ENCODE results near the gene KL.

DNA sequence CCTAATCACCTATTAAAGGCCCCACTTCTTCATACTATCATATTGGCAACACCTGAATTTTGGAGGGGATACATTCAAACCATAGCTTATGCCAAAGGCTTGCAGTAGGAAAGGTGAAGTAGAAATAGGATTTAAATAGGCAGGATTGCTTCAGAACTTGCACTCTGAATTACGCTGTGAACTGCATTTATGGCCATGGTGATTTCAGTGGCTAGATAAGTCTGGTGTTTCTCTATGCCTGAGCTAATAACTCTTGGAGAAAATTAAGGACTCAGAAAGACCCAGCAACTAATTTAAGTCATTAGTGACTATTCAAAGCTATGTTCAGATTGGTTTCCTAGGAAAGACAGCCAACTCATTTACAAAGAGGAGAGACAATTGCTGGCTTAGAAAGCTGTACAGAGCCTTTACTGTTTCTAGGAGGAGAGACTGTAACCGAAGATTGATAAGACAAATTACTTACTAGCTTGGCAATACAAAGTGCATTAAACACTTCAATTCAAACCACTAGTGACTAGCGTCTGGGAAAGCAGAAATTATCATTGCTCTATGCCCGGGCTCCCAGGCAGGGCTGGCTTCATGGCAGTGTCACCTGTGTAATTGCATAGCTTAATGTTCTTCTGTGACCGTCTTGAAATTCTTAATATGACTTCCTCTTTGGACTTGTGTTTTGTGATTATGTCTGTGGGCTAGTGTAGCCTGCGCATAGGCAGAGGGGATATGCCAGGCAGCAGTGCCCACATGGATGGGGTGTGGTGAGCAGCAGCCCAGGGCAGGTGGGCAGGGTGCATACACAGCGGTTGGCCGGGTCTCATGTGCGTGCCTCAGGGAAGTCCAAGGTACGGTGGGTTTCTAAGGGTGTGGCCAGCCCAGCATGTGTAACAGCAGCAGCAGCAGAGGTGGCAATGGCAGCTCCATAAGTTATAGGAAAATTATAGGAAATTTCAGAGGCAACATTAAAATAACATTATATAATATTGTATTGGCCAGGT is 60.1 kb downstream of the KL start:
- no peak for TF ChIP-seq POLR2A (IDR thresholded peaks at IDR 0.05)
- TF ChIP-seq, protein P1, sequence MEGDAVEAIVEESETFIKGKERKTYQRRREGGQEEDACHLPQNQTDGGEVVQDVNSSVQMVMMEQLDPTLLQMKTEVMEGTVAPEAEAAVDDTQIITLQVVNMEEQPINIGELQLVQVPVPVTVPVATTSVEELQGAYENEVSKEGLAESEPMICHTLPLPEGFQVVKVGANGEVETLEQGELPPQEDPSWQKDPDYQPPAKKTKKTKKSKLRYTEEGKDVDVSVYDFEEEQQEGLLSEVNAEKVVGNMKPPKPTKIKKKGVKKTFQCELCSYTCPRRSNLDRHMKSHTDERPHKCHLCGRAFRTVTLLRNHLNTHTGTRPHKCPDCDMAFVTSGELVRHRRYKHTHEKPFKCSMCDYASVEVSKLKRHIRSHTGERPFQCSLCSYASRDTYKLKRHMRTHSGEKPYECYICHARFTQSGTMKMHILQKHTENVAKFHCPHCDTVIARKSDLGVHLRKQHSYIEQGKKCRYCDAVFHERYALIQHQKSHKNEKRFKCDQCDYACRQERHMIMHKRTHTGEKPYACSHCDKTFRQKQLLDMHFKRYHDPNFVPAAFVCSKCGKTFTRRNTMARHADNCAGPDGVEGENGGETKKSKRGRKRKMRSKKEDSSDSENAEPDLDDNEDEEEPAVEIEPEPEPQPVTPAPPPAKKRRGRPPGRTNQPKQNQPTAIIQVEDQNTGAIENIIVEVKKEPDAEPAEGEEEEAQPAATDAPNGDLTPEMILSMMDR (IDR thresholded peaks at IDR 0.05 in 4 of 5, conservative IDR thresholded peaks at IDR 0.05 in 1 of 5) = no peak

Measured in gastrocnemius medialis (tissue), 4 donors.